Stimulated activated effector memory CD8-positive, alpha-beta T cell treated with anti-CD3 and anti-CD28 coated beads, Interleukin-12 subunit alpha, Interleukin-12 subunit beta, amount 100 ng/mL, for 72 hours (primary cell): ENCODE results near the gene WDR87.
"Not testable (repeated sequence)": the region's sequence is repeated elsewhere in the genome, so short reads cannot be mapped to it uniquely, and the experiment has no call there.

Experiments
- ATAC-seq: fragments of 150-1000 bp; cut with Tn5 transposase; 2 replicates; pipeline ENCODE4 v1.10.0; 2021
- DNase-seq, 2 donors: peaks; one replicate each; pipeline ENCODE4 v3.0.0; 2021 to 2022; ENCODE audit warnings: low spot score in 2 of 2
- H3K27ac Mint-ChIP-seq: one replicate; pipeline ENCODE4 v1.8.0; 2022; ENCODE audit warnings: mild to moderate bottlenecking, mixed read lengths
- H3K36me3 Mint-ChIP-seq: one replicate; pipeline ENCODE4 v1.8.0; 2022; ENCODE audit warnings: mild to moderate bottlenecking, mixed read lengths
- H3K4me1 Mint-ChIP-seq: one replicate; pipeline ENCODE4 v1.8.0; 2022; ENCODE audit warnings: mixed read lengths
- H3K4me3 Mint-ChIP-seq: one replicate; pipeline ENCODE4 v1.8.0; 2022; ENCODE audit warnings: mild to moderate bottlenecking, mixed read lengths
- H3K9me3 Mint-ChIP-seq: one replicate; pipeline ENCODE4 v1.8.0; 2022; ENCODE audit warnings: mixed read lengths

Gene WDR87

DNA sequence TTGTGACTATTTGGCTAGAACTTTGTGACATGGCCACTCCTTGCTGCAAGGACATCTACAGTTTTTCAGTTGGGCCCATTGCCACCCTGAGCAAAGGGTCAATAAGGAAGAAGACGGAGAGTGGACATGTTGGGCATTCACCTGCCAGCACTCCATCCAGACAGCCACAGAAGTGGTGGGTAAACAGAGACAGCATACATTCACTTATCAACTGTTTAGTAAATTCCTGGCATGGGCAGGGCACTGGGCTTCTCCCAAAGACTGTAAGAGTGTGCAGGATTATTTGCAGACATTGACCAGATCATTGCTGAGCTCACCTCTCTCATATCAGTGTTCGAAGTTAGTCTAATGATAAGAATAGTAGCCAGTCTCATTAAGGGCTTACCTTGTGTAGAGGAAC is 29.8 kb upstream of the WDR87 start:
- H3K27ac Mint-ChIP-seq = no peak overlapping the region
- no peaks in the 10 kb centered on the region for H3K36me3 Mint-ChIP-seq
- no peak for DNase-seq
- no peaks in the 10 kb centered on the region for H3K9me3 Mint-ChIP-seq
- no peak for ATAC-seq
- H3K4me1 Mint-ChIP-seq = peaks cover 9% of the 10 kb centered on the region
- H3K4me3 Mint-ChIP-seq = no peak overlapping the region

DNA sequence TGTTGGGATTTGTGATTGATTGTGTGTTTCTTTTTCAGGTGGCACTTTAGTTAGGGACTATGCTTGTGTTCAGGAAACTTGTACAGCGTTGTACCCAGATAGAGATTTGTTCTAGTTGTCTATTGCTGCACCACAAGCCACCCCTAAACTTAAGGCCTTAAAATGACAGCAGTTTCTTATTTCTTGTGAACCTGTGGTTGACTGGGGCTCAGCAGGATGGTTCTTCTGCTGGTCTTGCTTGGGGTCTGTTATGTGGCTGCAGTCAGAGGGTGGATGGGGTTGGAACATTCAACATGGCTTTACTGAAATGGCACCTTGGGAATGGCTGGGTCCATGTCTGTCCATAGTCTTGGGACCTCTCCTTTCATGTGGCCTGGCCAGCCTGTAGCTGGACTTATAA is 28.9 kb upstream of the WDR87 start:
- no peak overlapping the region for H3K4me3 Mint-ChIP-seq
- H3K9me3 Mint-ChIP-seq = no peaks in the 10 kb centered on the region
- H3K4me1 Mint-ChIP-seq = peaks cover 9% of the 10 kb centered on the region
- no peaks in the 10 kb centered on the region for H3K36me3 Mint-ChIP-seq
- no peak for DNase-seq
- ATAC-seq = no peak
- H3K27ac Mint-ChIP-seq = no peak overlapping the region

- ATAC-seq = no peak
- DNase-seq = no peak
- H3K4me3 Mint-ChIP-seq = no peak overlapping the region
- H3K36me3 Mint-ChIP-seq = no peaks in the 10 kb centered on the region
- no peaks in the 10 kb centered on the region for H3K9me3 Mint-ChIP-seq
- H3K27ac Mint-ChIP-seq = peak overlapping the region; percentile 11
- peaks cover 11% of the 10 kb centered on the region for H3K4me1 Mint-ChIP-seq
Measured at GRCh38 chr19:37933937-37934358, 27.6 kb upstream of the WDR87 start.

GRCh38 chr19:37932985-37933936 is 26.9 kb upstream of the WDR87 start:
- DNase-seq = no peak
- peaks cover 15% of the 10 kb centered on the region for H3K4me1 Mint-ChIP-seq
- no peaks in the 10 kb centered on the region for H3K36me3 Mint-ChIP-seq
- H3K4me3 Mint-ChIP-seq = no peak overlapping the region
- no peaks in the 10 kb centered on the region for H3K9me3 Mint-ChIP-seq
- no peak for ATAC-seq
- peak overlapping the region; percentile 11 for H3K27ac Mint-ChIP-seq

DNA sequence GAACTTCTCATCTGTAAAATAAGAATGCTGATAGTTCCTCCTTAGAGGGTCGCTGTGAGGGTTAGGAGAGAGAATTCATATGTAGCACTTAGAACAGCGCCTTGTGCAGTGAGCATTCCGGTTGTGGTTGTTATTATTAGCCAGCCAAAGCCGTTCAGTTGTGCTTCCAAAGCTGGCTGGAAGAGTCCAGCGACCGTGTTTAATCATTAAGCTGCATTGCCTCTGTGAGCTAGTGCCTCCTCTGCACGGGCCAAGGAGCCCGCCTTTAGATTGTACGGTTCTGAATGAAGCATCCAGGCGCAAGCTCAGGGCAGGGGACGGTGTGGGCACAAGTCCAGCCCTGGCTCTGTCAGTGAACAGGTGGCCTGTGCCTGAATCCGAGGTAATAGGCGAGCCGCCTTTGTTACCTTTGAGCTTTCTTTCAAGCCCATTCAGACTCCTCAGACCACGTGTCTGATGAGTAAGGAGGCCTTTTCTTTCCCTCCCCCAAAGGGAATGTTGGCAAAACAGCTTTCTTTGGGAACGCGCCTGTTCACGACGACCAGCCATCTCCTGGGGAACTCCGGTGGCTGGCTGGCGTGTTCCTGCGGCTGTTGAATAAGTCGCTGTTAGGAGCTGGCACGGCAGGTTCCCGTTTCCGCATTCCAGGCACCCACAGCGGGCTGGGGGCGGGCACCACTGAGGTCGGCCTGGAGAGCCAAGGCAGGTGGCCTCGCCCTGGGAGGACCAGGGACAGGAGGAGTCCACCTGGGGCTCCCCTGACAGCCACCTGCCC is 25.7 kb upstream of the WDR87 start:
- Mint-ChIP-seq H3K27ac (no peak overlapping the region), H3K36me3 (no peaks in the 10 kb centered on the region), H3K9me3 (no peaks in the 10 kb centered on the region), H3K4me1 (peaks cover 15% of the 10 kb centered on the region), H3K4me3 (no peak overlapping the region)
- DNase-seq (no peak), ATAC-seq (no peak)

DNA sequence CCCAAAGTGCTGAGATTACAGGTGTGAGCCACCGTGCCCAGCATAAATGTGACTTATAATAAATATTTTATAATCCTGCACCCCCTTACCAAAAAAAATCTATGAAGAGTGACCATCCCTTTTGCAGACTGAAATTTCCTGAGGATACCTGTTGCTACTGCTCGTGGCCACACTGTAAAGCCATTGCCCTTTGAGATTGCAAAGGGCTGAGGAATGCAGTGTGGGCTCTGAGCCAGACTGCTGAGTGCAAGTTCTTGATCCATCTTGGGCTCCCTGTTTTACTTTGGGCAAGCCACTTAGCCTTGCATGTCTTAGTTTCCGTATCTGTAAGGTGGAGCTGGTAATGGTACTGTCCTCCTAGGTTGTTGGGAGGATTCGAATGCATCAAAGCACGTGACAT is 24.0 kb upstream of the WDR87 start:
- Mint-ChIP-seq H3K4me1 (peaks cover 25% of the 10 kb centered on the region), H3K4me3 (no peak overlapping the region), H3K9me3 (no peaks in the 10 kb centered on the region), H3K36me3 (no peaks in the 10 kb centered on the region), H3K27ac (no peak overlapping the region)
- ATAC-seq (no peak), DNase-seq (no peak)

DNA sequence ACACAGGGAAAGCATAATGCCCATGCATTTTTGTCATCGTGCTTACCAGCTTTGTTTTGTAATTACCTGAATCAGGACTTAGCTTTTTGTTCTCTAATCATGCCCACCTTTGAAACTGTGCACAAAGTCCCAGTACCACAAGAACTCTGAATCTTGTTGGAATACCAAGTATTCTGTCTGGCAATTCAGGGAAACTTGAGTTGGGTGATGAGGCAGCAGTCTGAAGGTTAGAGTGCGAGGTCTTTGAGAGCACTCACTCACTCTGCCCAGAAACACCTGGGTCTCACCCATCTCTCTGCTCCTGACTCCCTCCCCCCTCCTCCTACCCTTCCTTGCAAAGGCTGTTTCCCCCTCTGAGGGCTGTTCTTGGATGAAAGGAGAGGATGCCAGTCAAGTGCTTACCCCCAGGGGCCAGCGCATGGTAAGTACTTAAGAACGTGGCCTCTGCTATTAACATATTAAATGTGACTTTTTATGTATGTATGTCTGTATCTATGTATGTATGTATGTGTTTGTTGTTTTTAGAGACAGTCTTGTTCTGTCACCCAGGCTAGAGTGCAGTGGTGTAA is 23.0 kb upstream of the WDR87 start:
- no peak overlapping the region for H3K27ac Mint-ChIP-seq
- ATAC-seq (no peak), DNase-seq (no peak)
- H3K36me3 Mint-ChIP-seq = no peaks in the 10 kb centered on the region
- peaks cover 30% of the 10 kb centered on the region for H3K4me1 Mint-ChIP-seq
- no peaks in the 10 kb centered on the region for H3K9me3 Mint-ChIP-seq
- H3K4me3 Mint-ChIP-seq = no peak overlapping the region

DNA sequence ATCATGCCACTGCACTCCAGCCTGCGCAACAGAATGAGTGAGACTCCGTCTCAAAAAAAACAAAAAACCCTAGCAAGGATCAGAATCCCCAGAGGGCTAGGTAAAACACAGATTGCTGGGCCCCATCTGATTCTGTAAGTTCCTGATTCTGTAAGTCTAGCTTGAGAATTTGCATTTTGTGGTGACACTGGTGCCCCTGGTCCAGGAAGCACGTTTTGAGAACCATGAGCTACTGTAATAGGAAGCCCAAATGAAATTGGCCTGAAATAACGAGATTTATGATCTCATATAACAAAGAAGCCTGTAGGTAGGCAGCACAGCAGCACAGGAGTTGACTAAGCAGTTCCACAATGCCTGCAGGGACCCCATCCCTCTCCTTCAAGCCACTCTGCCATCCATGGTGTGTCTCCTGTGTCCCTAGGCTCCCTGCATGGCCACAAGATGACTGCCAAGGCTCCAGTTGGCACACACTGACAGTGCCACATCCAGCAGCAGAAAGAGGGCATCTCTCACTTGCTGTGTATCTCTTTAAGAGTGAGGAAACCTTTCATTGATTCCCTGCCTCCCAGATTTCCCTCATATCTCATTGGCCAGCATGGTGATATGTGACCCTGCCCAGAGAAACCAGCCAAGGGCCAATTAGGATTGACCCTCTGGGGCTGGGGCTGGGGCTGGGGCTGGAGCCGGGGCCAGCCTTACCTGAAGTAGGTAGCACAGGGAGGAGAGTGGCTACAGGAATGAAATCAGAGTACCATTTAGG is 22.3 kb upstream of the WDR87 start:
- no peaks in the 10 kb centered on the region for H3K9me3 Mint-ChIP-seq
- H3K4me1 Mint-ChIP-seq = peaks cover 30% of the 10 kb centered on the region
- H3K36me3 Mint-ChIP-seq = no peaks in the 10 kb centered on the region
- ATAC-seq = no peak
- no peak overlapping the region for H3K4me3 Mint-ChIP-seq
- DNase-seq = no peak
- H3K27ac Mint-ChIP-seq = no peak overlapping the region

DNA sequence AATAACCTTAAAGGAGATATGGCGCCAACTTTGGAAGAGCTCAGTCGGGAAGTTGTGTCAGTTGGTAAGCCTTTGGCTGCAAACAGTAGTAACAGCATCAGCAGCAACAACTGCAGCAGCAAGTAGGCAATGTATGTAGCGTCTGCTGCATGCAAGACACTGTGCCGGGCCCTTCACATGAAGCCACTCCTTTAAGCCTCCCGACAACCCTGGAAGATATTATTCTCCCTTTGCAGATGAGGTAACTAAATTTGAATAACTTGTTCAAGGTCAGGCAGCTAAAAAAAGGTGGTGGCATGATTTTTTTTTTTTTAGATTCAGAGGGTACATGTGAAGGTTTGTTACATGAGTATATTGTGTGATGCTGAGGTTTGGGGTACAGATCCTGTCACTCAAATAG is 20.3 kb upstream of the WDR87 start:
- ATAC-seq = no peak
- H3K27ac Mint-ChIP-seq = no peak overlapping the region
- DNase-seq = no peak

GRCh38 chr19:37926255-37926654 is 19.9 kb upstream of the WDR87 start:
- peaks cover 22% of the 10 kb centered on the region for H3K4me1 Mint-ChIP-seq
- no peaks in the 10 kb centered on the region for H3K9me3 Mint-ChIP-seq
- DNase-seq = no peak
- ATAC-seq = no peak
- no peak overlapping the region for H3K27ac Mint-ChIP-seq
- no peak overlapping the region for H3K4me3 Mint-ChIP-seq
- no peaks in the 10 kb centered on the region for H3K36me3 Mint-ChIP-seq

More for the DNA sequence above, 20.3 kb upstream of the WDR87 start:
- no peak overlapping the region for H3K4me3 Mint-ChIP-seq
- H3K9me3 Mint-ChIP-seq = no peaks in the 10 kb centered on the region
- peaks cover 21% of the 10 kb centered on the region for H3K4me1 Mint-ChIP-seq
- no peaks in the 10 kb centered on the region for H3K36me3 Mint-ChIP-seq

GRCh38 chr19:37925212-37925611 is 18.8 kb upstream of the WDR87 start:
- no peak overlapping the region for H3K27ac Mint-ChIP-seq
- no peaks in the 10 kb centered on the region for H3K9me3 Mint-ChIP-seq

DNA sequence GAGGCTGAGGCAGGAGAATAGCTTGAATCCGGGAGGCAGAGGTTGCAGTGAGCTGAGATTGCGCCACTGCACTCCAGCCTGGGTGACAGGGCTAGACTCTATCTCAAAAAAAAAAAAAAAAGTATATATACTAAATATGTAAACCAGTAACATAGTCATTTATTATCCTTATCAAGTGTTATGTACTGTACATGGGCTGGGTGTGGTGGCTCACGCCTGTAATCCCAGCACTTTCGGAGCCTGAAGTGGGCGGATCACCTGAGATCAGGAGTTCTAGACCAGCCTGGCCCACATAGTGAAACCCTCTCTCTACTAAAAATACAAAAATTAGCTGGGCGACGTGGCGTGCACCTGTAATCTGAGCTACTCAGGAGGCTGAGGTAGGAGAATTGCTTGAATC is 18.2 kb upstream of the WDR87 start:
- not testable (repeated sequence) for DNase-seq

More at GRCh38 chr19:37925212-37925611, 18.8 kb upstream of the WDR87 start:
- ATAC-seq (no peak), DNase-seq (no peak)
- Mint-ChIP-seq H3K4me1 (peaks cover 32% of the 10 kb centered on the region), H3K4me3 (no peak overlapping the region), H3K36me3 (peaks cover 5% of the 10 kb centered on the region)

DNA sequence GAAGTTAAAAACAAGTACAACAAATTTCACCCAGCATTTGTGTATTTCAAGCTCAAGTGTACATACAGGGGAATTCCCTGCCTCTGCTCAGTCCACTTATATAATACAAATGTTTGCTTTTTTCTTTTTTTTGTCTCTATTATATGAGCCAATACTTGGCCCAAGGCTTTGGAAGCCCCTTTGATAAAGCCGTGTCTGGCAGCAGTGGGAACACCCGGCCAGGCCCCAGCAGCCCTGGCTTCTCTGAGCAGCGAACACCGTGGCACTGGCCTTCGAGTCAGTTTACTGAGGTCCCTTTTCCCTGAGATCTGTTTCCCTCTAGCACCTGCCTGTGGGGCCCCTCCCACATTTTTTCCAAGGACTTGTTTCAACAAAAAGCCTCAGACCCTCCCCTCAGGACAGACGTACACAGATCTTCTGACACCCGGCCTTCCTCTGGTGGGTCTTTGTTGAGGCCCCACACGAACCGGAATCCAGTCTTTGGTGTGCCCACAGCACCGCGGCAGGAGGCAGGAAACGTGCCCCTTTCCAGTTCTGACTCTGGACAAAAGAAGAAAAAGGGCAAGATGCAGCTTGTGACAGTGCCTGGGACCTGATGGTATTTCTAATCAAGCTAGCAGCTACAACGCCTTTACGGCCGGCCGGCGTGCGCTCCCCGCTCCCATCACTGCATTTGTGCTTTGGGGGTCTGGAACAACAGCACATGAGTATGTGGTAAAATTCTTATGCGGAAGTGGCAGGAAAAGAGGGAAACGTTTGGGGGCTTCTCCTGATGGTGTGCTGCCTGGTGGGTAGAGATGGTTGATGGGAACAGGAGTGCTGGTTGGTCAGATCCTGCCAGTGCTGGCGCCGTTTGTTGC is 14.4 kb upstream of the WDR87 start:
- peaks cover 5% of the 10 kb centered on the region for H3K36me3 Mint-ChIP-seq
- ATAC-seq (no peak), DNase-seq (no peak)
- H3K27ac Mint-ChIP-seq = peak overlapping the region; percentile 29
- H3K4me1 Mint-ChIP-seq = peaks cover 18% of the 10 kb centered on the region
- no peaks in the 10 kb centered on the region for H3K9me3 Mint-ChIP-seq
- H3K4me3 Mint-ChIP-seq = no peak overlapping the region

More for the DNA sequence above, 18.2 kb upstream of the WDR87 start:
- not testable (repeated sequence) for ATAC-seq, H3K36me3 Mint-ChIP-seq, H3K9me3 Mint-ChIP-seq, H3K27ac Mint-ChIP-seq, H3K4me3 Mint-ChIP-seq
- peaks cover 33% of the 10 kb centered on the region for H3K4me1 Mint-ChIP-seq

- H3K4me1 Mint-ChIP-seq = peaks cover 11% of the 10 kb centered on the region
- no peak overlapping the region for H3K4me3 Mint-ChIP-seq
Measured at GRCh38 chr19:37914908-37915307, 8.5 kb upstream of the WDR87 start.

More at GRCh38 chr19:37914908-37915307, 8.5 kb upstream of the WDR87 start:
- Mint-ChIP-seq H3K9me3 (no peaks in the 10 kb centered on the region), H3K36me3 (no peaks in the 10 kb centered on the region), H3K27ac (peak overlapping the region; percentile 13)
- ATAC-seq = peak; percentile 13
- DNase-seq = no peak
